ENCODE data around the gene VANGL2.

VANGL2 gene

DNA sequence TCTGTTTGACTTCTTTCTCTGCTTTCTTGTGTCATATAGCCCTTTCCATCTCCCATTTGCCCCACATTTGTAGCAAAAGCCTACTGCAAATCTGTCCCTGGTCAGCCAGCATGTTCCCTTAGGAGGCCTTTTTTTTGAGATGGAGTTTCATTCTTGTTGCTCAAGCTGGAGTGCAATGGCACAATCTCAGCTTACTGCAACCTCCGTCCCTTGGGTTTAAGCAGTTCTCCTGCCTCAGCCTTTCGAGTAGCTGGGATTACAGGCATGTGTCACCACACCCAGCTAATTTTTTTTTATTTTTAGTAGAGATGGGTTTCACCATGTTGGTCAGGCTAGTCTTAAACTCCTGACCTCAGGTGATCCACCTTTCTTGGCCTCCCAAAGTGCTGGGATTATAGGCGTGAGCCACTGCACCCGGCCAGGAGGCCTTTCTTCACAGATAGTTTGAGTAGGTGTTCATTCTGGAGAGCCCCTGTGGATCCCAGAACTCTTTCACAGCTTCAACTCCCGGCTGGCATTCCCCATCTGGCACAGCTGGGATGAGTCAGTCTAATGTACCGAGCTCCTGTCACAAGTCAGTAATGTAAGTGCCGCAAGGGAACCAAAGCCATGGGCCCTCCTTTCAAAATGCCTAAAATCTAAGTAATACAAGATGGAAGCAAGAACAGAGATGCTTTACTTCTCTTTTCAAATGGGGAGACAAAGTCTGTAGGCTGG, 42.9 kb upstream of the VANGL2 start:
- DNase-seq, result no peak
- peaks cover 71% of the 10 kb centered on the region for H3K36me3 ChIP-seq (replicated peaks)
- in situ Hi-C loops (cut with HindIII; ENCODE audit: low pct_ligation_motif_present, low sequenced_read_pairs), result no loop called here

GRCh38 chr1:160358073-160358472, 42.3 kb upstream of the VANGL2 start:
- in situ Hi-C loops (cut with HindIII; ENCODE audit: low pct_ligation_motif_present, low sequenced_read_pairs), result no loop called here
- DNase-seq, result no peak
- peaks cover 65% of the 10 kb centered on the region for H3K36me3 ChIP-seq (replicated peaks)
- no peaks in the 10 kb centered on the region for H3K27me3 ChIP-seq (replicated peaks)
- H3K27ac ChIP-seq, result no peak overlapping the region
- H3K4me3 ChIP-seq (ENCODE audit: low read depth, low read length), result no peak overlapping the region
- TF ChIP-seq, protein P1, sequence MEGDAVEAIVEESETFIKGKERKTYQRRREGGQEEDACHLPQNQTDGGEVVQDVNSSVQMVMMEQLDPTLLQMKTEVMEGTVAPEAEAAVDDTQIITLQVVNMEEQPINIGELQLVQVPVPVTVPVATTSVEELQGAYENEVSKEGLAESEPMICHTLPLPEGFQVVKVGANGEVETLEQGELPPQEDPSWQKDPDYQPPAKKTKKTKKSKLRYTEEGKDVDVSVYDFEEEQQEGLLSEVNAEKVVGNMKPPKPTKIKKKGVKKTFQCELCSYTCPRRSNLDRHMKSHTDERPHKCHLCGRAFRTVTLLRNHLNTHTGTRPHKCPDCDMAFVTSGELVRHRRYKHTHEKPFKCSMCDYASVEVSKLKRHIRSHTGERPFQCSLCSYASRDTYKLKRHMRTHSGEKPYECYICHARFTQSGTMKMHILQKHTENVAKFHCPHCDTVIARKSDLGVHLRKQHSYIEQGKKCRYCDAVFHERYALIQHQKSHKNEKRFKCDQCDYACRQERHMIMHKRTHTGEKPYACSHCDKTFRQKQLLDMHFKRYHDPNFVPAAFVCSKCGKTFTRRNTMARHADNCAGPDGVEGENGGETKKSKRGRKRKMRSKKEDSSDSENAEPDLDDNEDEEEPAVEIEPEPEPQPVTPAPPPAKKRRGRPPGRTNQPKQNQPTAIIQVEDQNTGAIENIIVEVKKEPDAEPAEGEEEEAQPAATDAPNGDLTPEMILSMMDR (IDR thresholded peaks at IDR 0.05; ENCODE audit: low read depth, low read length, missing control alignments), result no peak

More for the DNA sequence above, 42.9 kb upstream of the VANGL2 start:
- Histone ChIP-seq H3K27me3 (replicated peaks) (no peaks in the 10 kb centered on the region), H3K4me3 (ENCODE audit: low read depth, low read length) (no peak overlapping the region), H3K27ac (no peak overlapping the region)
- TF ChIP-seq, protein P1 (IDR thresholded peaks at IDR 0.05; ENCODE audit: low read depth, low read length, missing control alignments), result no peak

- peaks cover 50% of the 10 kb centered on the region for H3K36me3 ChIP-seq (replicated peaks)
- H3K27me3 ChIP-seq (replicated peaks), result no peaks in the 10 kb centered on the region
- H3K4me3 ChIP-seq (ENCODE audit: low read depth, low read length), result no peak overlapping the region
- DNase-seq, result peak; percentile 23
- in situ Hi-C loops (cut with HindIII; ENCODE audit: low pct_ligation_motif_present, low sequenced_read_pairs), result no loop called here
- TF ChIP-seq, protein P1 (IDR thresholded peaks at IDR 0.05; ENCODE audit: low read depth, low read length, missing control alignments), result no peak
- no peak overlapping the region for H3K27ac ChIP-seq
Measured at GRCh38 chr1:160359559-160360226, 40.7 kb upstream of the VANGL2 start.

DNA sequence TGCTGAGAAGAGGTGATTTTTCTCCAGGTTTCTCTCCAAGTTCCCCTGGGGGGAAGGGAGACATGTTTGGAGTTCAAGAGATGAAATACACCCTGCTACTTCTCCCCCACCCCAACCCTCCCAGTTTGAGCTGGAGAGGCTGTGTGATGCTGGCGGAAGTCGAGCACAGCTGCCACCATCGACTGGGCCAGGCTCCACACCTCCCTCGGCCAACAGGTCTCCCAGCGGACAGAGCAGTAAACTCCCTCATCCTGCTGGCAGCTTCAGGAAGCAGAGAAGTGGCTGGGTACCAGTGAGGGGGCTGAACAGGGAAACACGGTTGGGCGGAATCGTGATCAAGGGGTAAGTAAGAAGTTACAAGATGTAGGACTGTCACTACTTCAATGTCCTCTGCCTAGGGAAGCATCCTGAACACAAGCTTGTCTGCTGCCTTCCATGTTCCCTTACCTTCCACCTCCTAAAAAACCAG, 40.1 kb upstream of the VANGL2 start:
- Histone ChIP-seq H3K27me3 (replicated peaks) (no peaks in the 10 kb centered on the region), H3K36me3 (replicated peaks) (peaks cover 44% of the 10 kb centered on the region), H3K4me3 (ENCODE audit: low read depth, low read length) (no peak overlapping the region), H3K27ac (no peak overlapping the region)
- in situ Hi-C loops (cut with HindIII; ENCODE audit: low pct_ligation_motif_present, low sequenced_read_pairs), result no loop called here
- TF ChIP-seq, protein P1 (IDR thresholded peaks at IDR 0.05; ENCODE audit: low read depth, low read length, missing control alignments), result no peak
- DNase-seq, result no peak

DNA sequence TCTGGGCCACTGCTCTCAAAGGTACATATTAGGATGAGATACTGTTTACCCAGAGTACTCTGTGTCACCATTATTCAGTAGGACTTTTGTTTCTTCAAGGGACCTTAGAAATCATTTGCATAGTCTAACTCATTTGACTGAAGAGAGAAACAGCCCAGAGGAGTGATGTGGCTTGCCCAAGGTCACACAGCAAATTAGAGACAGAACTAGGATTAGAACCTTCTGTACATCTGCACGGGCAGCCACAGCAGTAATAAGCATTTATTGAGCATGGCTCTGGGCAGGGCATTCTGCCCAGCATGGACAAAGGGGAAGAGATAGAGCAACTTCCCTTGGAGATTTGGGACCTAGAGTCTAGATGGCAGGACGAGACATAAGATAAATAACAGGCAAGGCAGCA, 39.2 kb upstream of the VANGL2 start:
- no peak overlapping the region for H3K27ac ChIP-seq

More for the DNA sequence above, 39.2 kb upstream of the VANGL2 start:
- peaks cover 35% of the 10 kb centered on the region for H3K36me3 ChIP-seq (replicated peaks)
- TF ChIP-seq, protein P1 (IDR thresholded peaks at IDR 0.05; ENCODE audit: low read depth, low read length, missing control alignments), result no peak
- in situ Hi-C loops (cut with HindIII; ENCODE audit: low pct_ligation_motif_present, low sequenced_read_pairs), result no loop called here
- H3K4me3 ChIP-seq (ENCODE audit: low read depth, low read length), result no peak overlapping the region
- DNase-seq, result no peak
- H3K27me3 ChIP-seq (replicated peaks), result no peaks in the 10 kb centered on the region
